ENCODE results near the gene PPP2R5B. TPM values are rescaled to one million over a fixed set of nuclear protein-coding genes. Genes with fewer than 3 reads are reported as not detected.

PPP2R5B gene
- total RNA-seq, 6 donors from 2014 or later, result 21.0 to 48.1 (median 27.5) TPM

DNA sequence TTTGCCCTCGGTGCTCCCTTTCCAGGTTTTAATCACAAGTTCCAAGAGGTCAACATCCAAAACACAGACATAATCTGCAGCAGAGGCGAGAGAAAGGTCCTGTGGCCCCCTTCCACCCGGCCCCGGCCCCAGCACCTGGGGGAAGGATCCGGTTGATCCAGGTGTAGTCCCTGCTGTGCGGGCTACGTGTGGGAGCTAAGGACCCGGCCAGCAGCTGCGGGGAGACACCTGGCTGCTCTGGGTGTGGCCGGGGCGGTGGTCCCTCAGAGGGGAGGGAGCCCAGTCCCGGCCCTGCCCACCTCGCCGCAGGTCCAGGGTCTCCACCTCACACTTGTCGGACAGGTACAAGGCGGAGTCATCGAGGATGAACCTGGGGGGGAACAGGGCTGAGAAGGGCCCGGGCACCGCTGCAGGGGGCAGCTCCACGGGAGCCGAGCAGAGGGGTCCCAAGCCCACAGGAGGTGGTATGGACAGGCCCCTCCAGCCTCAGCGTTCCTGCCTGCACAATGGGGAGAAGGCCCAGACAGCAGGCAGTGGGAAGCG is 21.1 kb upstream of the PPP2R5B start:
- DNase-seq, result no peak
- TF ChIP-seq POLR2AphosphoS5 (IDR thresholded peaks at IDR 0.05), result no peak
- TF ChIP-seq, protein P1, sequence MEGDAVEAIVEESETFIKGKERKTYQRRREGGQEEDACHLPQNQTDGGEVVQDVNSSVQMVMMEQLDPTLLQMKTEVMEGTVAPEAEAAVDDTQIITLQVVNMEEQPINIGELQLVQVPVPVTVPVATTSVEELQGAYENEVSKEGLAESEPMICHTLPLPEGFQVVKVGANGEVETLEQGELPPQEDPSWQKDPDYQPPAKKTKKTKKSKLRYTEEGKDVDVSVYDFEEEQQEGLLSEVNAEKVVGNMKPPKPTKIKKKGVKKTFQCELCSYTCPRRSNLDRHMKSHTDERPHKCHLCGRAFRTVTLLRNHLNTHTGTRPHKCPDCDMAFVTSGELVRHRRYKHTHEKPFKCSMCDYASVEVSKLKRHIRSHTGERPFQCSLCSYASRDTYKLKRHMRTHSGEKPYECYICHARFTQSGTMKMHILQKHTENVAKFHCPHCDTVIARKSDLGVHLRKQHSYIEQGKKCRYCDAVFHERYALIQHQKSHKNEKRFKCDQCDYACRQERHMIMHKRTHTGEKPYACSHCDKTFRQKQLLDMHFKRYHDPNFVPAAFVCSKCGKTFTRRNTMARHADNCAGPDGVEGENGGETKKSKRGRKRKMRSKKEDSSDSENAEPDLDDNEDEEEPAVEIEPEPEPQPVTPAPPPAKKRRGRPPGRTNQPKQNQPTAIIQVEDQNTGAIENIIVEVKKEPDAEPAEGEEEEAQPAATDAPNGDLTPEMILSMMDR (IDR thresholded peaks at IDR 0.05), result no peak
- TF ChIP-seq POLR2A (IDR thresholded peaks at IDR 0.05), result no peak
- no peak for TF ChIP-seq EP300 (IDR thresholded peaks at IDR 0.05)
- Histone ChIP-seq H3K9me3 (no peaks in the 10 kb centered on the region), H3K27ac (no peak overlapping the region), H3K4me3 (no peak overlapping the region), H3K4me1 (no peaks in the 10 kb centered on the region), H3K36me3 (peaks cover 44 to 99% (median 86%) of the 10 kb centered on the region in 4 donors), H3K27me3 (no peaks in the 10 kb centered on the region)
- ATAC-seq (ENCODE audit: low FRiP score in 2 of 2), result no peak
- 95 to 96% methylated on average over 11 to 22 of the region's 23 CpGs for WGBS, 2 donors

DNA sequence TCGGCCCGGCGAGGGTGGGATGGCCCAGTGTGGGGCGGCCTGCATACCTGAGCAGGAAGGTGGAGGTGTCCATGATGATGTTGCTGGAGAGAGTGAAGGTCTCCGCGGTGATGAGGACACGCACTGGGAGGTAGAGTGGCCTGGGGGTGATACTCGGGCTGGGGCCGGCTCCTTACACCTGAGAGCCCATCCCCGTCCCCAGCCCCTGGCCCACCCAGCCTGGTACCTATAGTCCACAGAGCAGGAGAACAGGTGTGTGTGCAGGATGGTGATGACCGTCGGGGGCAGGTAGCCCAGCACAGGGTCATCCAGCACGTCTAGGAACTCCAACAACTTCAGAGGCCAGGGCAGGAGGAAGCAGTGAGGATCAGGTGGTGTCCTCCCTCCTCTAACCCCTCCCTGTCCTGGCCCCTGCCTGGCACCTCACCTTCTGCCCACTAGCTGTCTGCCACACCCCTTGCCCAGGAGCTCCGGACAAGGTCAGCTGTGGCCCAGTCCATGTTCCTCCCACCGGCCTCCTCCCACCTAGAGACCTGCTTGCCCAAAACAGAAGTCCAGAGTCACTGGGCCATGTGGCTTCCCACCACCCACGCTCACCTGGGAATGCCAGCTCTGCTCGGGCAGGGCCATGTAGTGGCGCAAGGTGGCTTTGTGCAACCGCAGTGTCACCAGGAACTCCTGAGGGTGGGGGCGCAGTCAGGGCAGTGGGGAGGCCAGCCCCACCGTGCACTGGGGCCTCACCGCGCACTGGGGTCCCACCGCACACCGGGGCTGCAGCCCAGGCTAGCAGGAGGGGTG is 18.8 kb upstream of the PPP2R5B start:
- no peak for DNase-seq
- no peak for TF ChIP-seq POLR2AphosphoS5 (IDR thresholded peaks at IDR 0.05)
- TF ChIP-seq, protein P1 (IDR thresholded peaks at IDR 0.05), result no peak
- no peak for TF ChIP-seq POLR2A (IDR thresholded peaks at IDR 0.05)
- no peak for TF ChIP-seq EP300 (IDR thresholded peaks at IDR 0.05)
- H3K27ac ChIP-seq, result no peak overlapping the region
- no peak overlapping the region for H3K4me3 ChIP-seq
- no peaks in the 10 kb centered on the region for H3K27me3 ChIP-seq
- no peak for ATAC-seq (ENCODE audit: low FRiP score in 2 of 2)
- H3K4me1 ChIP-seq, result no peaks in the 10 kb centered on the region
- 88 to 95% methylated on average over 9 to 25 of the region's 25 CpGs for WGBS, 2 donors
- H3K36me3 ChIP-seq, result peaks cover 39 to 99% (median 91%) of the 10 kb centered on the region in 4 donors
- H3K9me3 ChIP-seq, result no peaks in the 10 kb centered on the region

DNA sequence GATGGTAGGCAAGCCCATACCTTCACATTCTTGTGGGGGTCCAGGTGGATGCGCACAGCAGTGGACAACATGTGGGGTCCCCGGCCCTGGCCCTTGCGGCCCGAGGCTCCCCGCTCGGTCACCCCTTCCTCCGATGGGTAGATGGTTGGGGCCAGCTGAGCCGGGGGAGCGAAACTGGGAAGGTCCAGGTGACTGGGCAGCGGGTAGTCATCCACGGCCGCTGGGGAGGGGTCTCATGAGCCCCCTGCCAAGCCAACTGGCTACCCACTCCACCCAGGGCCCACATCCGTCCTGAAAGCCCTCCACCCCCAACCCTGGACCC is 18.2 kb upstream of the PPP2R5B start:
- H3K27ac ChIP-seq, result no peak overlapping the region
- DNase-seq (no peak), ATAC-seq (ENCODE audit: low FRiP score in 2 of 2) (no peak)
- WGBS, 2 donors, result 94 to 96% methylated on average over 8 to 10 of the region's 13 CpGs
- H3K4me1 ChIP-seq, result no peaks in the 10 kb centered on the region
- no peaks in the 10 kb centered on the region for H3K9me3 ChIP-seq
- H3K27me3 ChIP-seq, result no peaks in the 10 kb centered on the region
- no peak for TF ChIP-seq POLR2A (IDR thresholded peaks at IDR 0.05)
- TF ChIP-seq POLR2AphosphoS5 (IDR thresholded peaks at IDR 0.05), result no peak
- TF ChIP-seq EP300 (IDR thresholded peaks at IDR 0.05), result no peak
- TF ChIP-seq, protein P1 (IDR thresholded peaks at IDR 0.05), result no peak
- peaks cover 39 to 99% (median 94%) of the 10 kb centered on the region in 4 donors for H3K36me3 ChIP-seq
- no peak overlapping the region for H3K4me3 ChIP-seq

DNA sequence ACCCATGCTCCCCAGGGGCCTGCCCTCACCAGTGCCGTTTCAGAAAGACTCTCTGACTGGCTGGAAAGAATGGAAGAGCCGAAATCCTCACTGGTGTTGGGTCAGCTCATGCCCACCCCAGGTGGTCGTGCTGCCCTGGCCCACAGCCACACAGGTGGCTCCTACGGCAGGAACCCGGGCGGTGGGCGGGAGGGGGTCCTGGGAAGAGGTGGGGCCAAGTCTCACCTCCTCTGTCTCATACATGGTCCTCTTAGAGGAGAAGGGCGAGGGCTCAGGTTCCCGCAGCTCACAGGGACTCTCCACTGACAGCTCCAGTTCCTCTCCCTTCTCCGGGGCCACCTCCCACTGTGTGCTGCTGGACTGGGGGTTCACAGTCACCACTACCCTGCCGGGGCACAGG is 15.7 kb upstream of the PPP2R5B start:
- TF ChIP-seq POLR2AphosphoS5 (IDR thresholded peaks at IDR 0.05), result no peak
- Histone ChIP-seq H3K27ac (no peak overlapping the region), H3K4me3 (no peak overlapping the region), H3K27me3 (no peaks in the 10 kb centered on the region), H3K9me3 (no peaks in the 10 kb centered on the region), H3K36me3 (peaks cover 30 to 99% (median 92%) of the 10 kb centered on the region in 4 donors), H3K4me1 (no peaks in the 10 kb centered on the region)
- DNase-seq, result peak in 1 of 2 donors; percentile 72
- ATAC-seq (ENCODE audit: low FRiP score in 2 of 2), result no peak
- WGBS, 2 donors, result 94 to 96% methylated on average over 5 to 11 of the region's 11 CpGs

DNA sequence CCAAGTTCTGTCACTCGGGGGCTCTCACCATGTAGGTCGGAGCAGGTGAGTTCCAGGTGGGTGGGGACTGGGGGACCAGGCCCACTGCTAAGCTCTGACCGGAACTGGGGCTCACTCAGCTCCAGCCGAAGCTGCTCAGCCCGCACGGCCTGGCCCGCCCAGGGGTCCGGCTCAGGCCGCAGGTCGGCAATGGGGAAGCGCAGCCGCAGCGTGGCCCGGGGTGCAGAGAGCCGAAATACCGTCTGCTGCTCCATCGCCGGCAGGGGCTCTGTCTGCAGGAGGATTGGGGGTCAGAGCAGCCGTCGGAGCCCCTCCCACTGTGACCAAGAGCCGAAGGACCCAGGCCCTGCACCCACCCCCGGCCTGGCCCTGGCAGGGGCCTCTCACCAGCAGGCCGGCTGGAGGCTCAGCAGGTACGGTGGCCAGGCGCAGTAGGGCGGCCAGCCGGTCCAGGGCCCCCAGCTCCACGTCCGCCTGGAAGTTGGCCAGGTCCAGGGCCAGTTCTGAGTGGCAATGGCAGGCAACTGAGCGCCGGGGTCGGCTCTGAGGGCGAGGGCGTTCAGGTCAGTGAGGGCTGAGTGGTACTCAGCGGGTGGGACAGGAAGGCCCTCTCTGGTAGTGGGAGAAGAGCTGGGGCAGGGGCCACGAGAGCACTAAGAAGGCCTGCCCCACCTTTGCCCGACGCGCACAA is 14.7 kb upstream of the PPP2R5B start:
- no peaks in the 10 kb centered on the region for H3K27me3 ChIP-seq
- WGBS, 2 donors, result 91 to 94% methylated on average over 7 to 35 of the region's 39 CpGs
- TF ChIP-seq POLR2A (IDR thresholded peaks at IDR 0.05), result no peak
- TF ChIP-seq EP300 (IDR thresholded peaks at IDR 0.05), result no peak
- TF ChIP-seq, protein P1 (IDR thresholded peaks at IDR 0.05), result no peak
- TF ChIP-seq POLR2AphosphoS5 (IDR thresholded peaks at IDR 0.05), result no peak
- no peaks in the 10 kb centered on the region for H3K4me1 ChIP-seq
- H3K27ac ChIP-seq, result no peak overlapping the region
- H3K36me3 ChIP-seq, result peaks cover 30 to 97% (median 92%) of the 10 kb centered on the region in 4 donors
- ATAC-seq (ENCODE audit: low FRiP score in 2 of 2), result no peak
- peak in 1 of 2 donors; percentile 83 for DNase-seq
- no peaks in the 10 kb centered on the region for H3K9me3 ChIP-seq
- no peak overlapping the region for H3K4me3 ChIP-seq
